Type B pancreatic cell (in vitro differentiated cells): ENCODE measurements around the gene ACSS1. TPM values are rescaled to one million over a fixed set of nuclear protein-coding genes. Genes with fewer than 3 reads are reported as not detected.
A peak's percentile ranks its signal among the peaks of the same experiment; 100 is the strongest.
"Not testable (repeated sequence)": the region's sequence is repeated elsewhere in the genome, so short reads cannot be mapped to it uniquely, and the experiment has no call there.

Experiments used
- DNase-seq: peaks from one replicate; pipeline ENCODE4 v3.0.0; 2021; ENCODE audit warnings: mixed read lengths; ENCODE audit not compliant: unreplicated experiment; ENCODE audit errors: extremely low spot score
- H3K27ac Mint-ChIP-seq: 2 replicates; pipeline ENCODE4 v1.8.0; 2021; ENCODE audit warnings: mild to moderate bottlenecking, mixed read lengths
- H3K27me3 Mint-ChIP-seq: 2 replicates; pipeline ENCODE4 v1.8.0; 2021; ENCODE audit warnings: mixed read lengths
- H3K36me3 Mint-ChIP-seq: 2 replicates; pipeline ENCODE4 v1.8.0; 2021; ENCODE audit warnings: mixed read lengths
- H3K4me1 Mint-ChIP-seq: one replicate; pipeline ENCODE4 v1.8.0; 2021; ENCODE audit warnings: mixed read lengths; ENCODE audit not compliant: unreplicated experiment
- H3K4me3 Mint-ChIP-seq: 2 replicates; pipeline ENCODE4 v1.8.0; 2021; ENCODE audit warnings: mild to moderate bottlenecking, mixed read lengths
- H3K9me3 Mint-ChIP-seq: 2 replicates; pipeline ENCODE4 v1.8.0; 2021; ENCODE audit warnings: mixed read lengths
- total RNA-seq: library from RNA; stranded (reverse); gene quantifications from 2 replicates; pipeline ENCODE4 v1.2.1, GENCODE V29; 2021; ENCODE audit warnings: low replicate concordance
- TF ChIP-seq, protein P1 (sequence below): fragments of 200-600 bp; sonication (generic); conservative IDR thresholded peaks from 2 replicates; pipeline ENCODE4 v1.5.0; 2021; ENCODE audit warnings: antibody characterized with exemption, mild to moderate bottlenecking

Gene ACSS1
- total RNA-seq, 1 donor from 2014 or later, result 27.5 TPM

DNA sequence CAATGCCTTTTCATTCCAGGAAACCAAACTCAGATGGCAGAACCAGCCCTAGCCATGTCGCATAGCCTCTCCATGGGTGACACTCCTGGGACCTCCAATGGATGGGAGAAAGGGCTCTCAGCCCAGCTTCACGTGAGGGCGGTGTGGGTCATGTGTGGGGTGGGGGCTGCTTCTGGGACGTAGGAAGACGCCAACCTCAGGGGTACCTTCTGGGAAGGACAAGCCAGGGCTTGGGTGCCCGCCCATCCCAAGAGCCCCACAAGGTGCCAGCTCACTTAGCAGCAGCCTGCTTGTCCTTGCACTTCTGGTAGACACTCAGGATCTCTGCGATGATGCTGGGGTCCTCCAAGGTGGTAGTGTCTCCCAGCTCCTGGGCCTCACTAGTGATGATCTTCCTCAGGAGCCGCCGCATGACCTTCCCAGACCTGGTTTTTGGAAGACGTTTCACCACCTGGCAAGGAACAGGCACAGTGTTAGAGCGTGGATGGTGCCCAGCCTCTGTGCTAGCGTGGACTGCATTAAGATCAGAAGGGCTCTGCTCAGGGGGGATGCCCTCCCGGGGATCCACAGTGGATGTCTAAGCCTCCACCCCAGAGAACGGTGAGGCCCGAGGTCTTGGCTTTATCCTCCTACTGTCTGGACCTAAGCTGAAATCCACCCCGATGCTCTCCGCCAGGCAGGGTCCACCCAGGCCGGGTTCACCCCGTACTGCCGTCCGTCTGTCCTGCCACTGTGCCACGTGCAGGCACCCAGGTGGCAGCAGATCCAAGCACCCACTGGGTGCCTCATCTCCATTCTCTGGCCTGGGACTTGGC lies 50.2 kb downstream of the ACSS1 start:
- H3K4me3 Mint-ChIP-seq, result no peak overlapping the region
- peak; percentile 59 for DNase-seq
- peaks cover 10% of the 10 kb centered on the region for H3K36me3 Mint-ChIP-seq
- TF ChIP-seq, protein P1, sequence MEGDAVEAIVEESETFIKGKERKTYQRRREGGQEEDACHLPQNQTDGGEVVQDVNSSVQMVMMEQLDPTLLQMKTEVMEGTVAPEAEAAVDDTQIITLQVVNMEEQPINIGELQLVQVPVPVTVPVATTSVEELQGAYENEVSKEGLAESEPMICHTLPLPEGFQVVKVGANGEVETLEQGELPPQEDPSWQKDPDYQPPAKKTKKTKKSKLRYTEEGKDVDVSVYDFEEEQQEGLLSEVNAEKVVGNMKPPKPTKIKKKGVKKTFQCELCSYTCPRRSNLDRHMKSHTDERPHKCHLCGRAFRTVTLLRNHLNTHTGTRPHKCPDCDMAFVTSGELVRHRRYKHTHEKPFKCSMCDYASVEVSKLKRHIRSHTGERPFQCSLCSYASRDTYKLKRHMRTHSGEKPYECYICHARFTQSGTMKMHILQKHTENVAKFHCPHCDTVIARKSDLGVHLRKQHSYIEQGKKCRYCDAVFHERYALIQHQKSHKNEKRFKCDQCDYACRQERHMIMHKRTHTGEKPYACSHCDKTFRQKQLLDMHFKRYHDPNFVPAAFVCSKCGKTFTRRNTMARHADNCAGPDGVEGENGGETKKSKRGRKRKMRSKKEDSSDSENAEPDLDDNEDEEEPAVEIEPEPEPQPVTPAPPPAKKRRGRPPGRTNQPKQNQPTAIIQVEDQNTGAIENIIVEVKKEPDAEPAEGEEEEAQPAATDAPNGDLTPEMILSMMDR, result no peak
- H3K9me3 Mint-ChIP-seq, result no peaks in the 10 kb centered on the region
- no peaks in the 10 kb centered on the region for H3K4me1 Mint-ChIP-seq
- H3K27me3 Mint-ChIP-seq, result no peaks in the 10 kb centered on the region
- no peak overlapping the region for H3K27ac Mint-ChIP-seq

DNA sequence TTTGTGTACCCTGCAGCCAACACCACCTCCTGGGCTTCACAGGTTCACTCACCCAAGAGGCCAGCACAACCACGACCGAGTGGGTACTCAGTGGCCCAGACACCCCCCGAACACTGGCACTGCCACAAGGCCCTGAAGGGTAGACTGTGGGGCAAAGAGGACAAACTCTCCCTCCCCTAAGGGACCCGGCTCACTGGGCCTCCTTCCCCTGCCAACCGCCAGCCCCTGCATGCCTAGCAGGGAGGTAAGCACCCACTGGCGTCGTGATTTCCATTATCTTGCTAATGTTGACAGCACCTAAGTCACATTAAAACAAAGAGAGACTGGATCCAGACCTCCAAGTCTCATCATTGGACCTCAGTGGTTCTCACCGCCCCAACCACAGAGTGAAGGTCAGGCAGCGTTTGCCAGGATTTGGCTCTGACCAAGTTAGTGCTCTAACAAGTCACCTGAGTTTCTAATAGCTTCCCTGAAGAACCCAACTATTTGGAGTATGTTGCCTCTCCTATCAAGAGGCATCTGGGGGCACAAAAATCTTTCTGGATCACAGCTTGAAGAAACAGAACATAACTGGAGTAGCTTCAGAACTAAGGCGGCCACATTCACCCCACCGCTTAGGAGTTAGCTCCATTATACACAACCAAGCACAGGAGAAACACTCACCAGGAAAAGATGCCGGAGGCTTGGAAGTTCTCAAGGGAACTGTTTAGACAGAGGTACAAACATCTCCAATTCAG lies 51.3 kb downstream of the ACSS1 start:
- no peak overlapping the region for H3K4me3 Mint-ChIP-seq
- H3K27me3 Mint-ChIP-seq, result no peaks in the 10 kb centered on the region
- peak; percentile 55 for DNase-seq
- H3K36me3 Mint-ChIP-seq, result peaks cover 12% of the 10 kb centered on the region
- no peaks in the 10 kb centered on the region for H3K9me3 Mint-ChIP-seq
- no peak overlapping the region for H3K27ac Mint-ChIP-seq
- no peaks in the 10 kb centered on the region for H3K4me1 Mint-ChIP-seq
- TF ChIP-seq, protein P1, result no peak

DNA sequence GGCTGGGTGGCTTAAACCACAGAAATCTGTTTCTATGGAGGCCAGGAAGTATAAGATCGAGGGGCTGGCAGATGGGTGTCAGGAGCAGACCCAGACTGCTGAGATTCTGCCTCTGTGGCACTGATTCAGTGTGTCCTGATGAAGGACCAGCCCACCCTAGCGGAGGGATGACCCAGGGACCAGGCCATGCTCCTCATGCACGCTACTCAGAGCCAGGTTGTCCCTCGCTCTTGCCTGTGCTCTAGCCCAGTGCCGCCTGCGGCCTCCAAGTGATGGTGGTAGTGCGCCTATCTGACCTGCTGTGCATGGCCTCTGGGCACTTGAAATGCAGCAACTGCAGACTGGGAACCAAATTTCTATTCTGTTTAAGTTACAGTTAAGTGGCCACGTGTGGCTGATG lies 52.3 kb downstream of the ACSS1 start:
- no peak overlapping the region for H3K4me3 Mint-ChIP-seq
- no peak overlapping the region for H3K27ac Mint-ChIP-seq
- peak; percentile 60 for DNase-seq
- TF ChIP-seq, protein P1, result no peak
- H3K4me1 Mint-ChIP-seq, result no peaks in the 10 kb centered on the region
- H3K27me3 Mint-ChIP-seq, result no peaks in the 10 kb centered on the region
- peaks cover 11% of the 10 kb centered on the region for H3K36me3 Mint-ChIP-seq
- H3K9me3 Mint-ChIP-seq, result no peaks in the 10 kb centered on the region

DNA sequence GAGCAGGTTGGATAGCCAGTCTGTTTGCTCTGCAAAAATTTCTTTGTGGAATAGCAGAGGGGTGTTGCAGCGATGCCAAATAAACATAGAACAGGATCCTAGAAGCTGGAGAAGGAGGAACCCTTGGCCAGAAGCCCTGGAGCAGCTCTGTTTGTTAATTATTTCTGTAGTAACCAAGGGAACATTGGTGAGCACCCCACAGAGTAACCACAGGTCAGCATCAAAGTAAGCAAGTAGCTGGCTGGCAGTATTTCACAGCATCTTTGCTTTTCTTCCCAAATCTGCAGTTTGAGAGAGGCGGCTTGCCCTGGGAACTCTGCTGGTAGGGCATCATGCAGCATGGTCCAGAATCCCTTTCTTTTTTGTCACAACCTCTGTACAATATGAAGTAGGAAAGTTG lies 52.7 kb downstream of the ACSS1 start:
- TF ChIP-seq, protein P1, result no peak
- peaks cover 7% of the 10 kb centered on the region for H3K36me3 Mint-ChIP-seq
- no peak overlapping the region for H3K27ac Mint-ChIP-seq
- H3K9me3 Mint-ChIP-seq, result peaks cover 3% of the 10 kb centered on the region
- H3K4me1 Mint-ChIP-seq, result peaks cover 3% of the 10 kb centered on the region
- no peak overlapping the region for H3K4me3 Mint-ChIP-seq
- peak; percentile 13 for DNase-seq
- H3K27me3 Mint-ChIP-seq, result no peaks in the 10 kb centered on the region

DNA sequence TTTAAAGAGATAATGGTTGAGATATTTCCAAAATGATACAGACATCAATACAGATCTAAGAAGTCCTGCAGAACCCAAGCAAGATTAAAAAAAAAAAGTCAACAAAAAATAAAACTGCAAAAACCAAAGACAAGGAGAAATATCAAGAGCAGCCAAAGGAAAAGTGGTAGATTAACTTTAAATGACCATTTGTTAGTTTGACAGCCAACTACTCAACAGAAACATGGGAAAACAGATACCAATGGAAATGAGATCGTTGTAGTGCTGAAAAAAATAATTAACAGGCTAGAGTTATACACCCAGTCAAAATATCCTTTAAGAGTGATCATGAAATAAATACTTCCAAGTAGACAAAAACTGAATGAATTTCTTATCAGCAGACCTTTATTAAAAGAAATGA lies 54.9 kb downstream of the ACSS1 start:
- H3K36me3 Mint-ChIP-seq, result peaks cover 3% of the 10 kb centered on the region
- DNase-seq, result no peak
- H3K4me3 Mint-ChIP-seq, result no peak overlapping the region
- peaks cover 6% of the 10 kb centered on the region for H3K4me1 Mint-ChIP-seq
- H3K9me3 Mint-ChIP-seq, result peaks cover 3% of the 10 kb centered on the region
- TF ChIP-seq, protein P1, result no peak
- H3K27me3 Mint-ChIP-seq, result peaks cover 10% of the 10 kb centered on the region
- H3K27ac Mint-ChIP-seq, result no peak overlapping the region

DNA sequence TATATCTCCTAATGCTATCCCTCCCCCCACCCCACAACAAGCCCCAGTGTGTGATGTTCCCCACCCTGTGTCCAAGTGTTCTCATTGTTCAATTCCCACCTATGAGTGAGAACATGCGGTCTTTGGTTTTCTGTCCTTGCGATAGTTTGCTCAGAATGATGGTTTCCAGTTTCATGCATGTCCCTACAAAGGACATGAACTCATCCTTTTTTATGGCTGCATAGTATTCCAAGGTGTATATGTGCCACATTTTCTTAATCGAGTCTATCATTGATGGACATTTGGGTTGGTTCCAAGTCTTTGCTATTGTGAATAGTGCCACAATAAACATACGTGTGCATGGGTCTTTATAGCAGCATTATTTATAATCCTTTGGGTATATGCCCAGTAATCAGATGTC lies 56.6 kb downstream of the ACSS1 start:
- not testable (repeated sequence) for H3K4me3 Mint-ChIP-seq, H3K9me3 Mint-ChIP-seq, DNase-seq, H3K27ac Mint-ChIP-seq, H3K4me1 Mint-ChIP-seq, H3K36me3 Mint-ChIP-seq
- peaks cover 17% of the 10 kb centered on the region for H3K27me3 Mint-ChIP-seq
